ENCODE measurements around the gene GRID2.

DNA sequence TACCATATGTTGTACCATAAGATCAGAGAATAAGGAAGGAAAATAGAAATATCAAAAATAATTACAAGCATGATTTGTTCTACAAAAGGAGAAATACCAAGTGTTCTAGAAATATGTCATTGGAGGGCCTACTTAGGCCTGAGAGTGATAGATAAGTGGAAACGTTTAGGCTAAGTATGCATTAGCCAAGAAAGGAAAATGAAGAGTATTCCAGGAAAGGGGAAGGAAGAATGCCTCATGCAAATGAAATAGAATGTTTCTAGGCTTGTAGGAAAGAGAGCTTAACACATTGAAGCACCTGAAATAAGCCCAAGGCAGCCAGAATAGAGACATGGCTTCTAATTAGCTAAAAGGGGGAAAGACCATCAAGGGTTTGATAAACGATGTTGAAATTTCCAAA is 929.1 kb downstream of the GRID2 start:
- TF ChIP-seq, protein P1, sequence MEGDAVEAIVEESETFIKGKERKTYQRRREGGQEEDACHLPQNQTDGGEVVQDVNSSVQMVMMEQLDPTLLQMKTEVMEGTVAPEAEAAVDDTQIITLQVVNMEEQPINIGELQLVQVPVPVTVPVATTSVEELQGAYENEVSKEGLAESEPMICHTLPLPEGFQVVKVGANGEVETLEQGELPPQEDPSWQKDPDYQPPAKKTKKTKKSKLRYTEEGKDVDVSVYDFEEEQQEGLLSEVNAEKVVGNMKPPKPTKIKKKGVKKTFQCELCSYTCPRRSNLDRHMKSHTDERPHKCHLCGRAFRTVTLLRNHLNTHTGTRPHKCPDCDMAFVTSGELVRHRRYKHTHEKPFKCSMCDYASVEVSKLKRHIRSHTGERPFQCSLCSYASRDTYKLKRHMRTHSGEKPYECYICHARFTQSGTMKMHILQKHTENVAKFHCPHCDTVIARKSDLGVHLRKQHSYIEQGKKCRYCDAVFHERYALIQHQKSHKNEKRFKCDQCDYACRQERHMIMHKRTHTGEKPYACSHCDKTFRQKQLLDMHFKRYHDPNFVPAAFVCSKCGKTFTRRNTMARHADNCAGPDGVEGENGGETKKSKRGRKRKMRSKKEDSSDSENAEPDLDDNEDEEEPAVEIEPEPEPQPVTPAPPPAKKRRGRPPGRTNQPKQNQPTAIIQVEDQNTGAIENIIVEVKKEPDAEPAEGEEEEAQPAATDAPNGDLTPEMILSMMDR (IDR thresholded peaks at IDR 0.05) = no peak
- TF ChIP-seq ZFX (IDR thresholded peaks at IDR 0.05; ENCODE audit: borderline replicate concordance) = no peak
